H54 (cell line): ENCODE measurements around the gene RGS13.
A peak's percentile ranks its signal among the peaks of the same experiment; 100 is the strongest.

Experiments
- DNase-seq: peaks from one replicate; pipeline ENCODE4 v3.0.0; 2011; ENCODE audit warnings: low spot score, mixed read lengths; ENCODE audit not compliant: insufficient read length
- FAIRE-seq: peaks from 3 replicates; lab custom pipeline; 2011; peaks lifted over from hg19 to GRCh38; lab: Jason Lieb, UNC
- POLR2A ChIP-seq: IDR thresholded peaks from 2 replicates; pipeline ENCODE4 v1.6.1; 2011; ENCODE audit warnings: low read depth, mild to moderate bottlenecking, low read length

RGS13 gene, protein sequence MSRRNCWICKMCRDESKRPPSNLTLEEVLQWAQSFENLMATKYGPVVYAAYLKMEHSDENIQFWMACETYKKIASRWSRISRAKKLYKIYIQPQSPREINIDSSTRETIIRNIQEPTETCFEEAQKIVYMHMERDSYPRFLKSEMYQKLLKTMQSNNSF

DNA sequence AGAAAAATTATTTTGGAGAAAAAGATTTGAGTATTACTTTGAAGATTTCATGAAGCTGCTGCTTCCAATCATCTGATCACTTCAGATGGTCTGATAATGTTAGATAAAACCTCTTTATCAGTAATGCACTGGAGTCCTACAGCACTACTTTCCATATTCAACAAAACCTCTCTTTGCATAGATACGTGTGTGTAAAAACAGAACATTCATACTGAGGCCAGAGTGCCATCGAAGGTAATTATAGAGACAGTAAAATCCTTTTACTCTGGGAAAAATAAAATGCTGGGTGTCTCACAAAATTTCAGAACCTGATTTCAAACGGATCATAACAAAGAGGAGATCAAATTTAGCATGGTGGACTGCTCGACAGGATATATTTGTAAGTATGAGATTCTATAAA is at the start of gene RGS13:
RGS13 (plus strand) TSS at position 209 of the 400 bp plus-strand sequence. CDS start 8,188 bp downstream, outside the sequence.
- no peak for TF ChIP-seq POLR2A

DNA sequence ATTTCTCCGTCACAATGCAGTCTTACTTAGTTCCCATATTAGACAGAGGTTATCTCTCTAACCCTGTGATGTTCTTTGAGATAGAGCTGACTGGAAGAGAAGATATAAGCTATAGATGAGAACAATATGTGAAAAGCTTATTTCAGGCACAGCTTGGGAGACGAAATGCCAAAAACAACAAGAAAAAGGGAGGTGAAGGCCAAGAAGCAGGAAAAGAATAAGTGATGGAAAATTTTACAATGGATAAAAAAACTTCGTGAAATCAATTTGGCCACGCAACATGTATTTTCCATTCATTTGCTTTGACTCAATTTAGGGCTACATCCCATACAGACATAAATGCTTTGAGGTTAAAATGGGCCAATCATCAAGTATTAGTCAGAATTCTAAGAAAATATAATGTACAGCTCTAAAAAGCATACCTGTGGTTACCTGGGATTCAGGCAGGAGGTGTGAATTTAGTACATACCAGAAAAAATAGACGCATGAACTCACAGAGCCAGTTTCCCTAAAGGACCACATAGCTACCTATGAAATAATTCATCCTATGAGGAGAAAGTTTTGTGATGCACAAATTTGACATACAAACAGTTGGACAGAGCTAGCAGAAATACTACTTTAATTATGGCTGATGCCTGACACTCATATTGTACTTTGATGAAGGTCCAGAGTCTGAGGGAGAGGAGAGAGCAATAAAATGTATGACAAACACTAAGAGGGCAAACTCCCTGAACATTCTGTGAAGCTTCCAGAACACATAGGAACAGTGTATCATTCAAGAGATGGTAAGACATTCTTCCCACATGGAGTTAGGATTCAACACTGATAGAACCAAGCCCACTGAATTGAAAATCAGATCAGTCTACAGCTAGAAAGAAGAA is 48.3 kb upstream of the RGS13 start:
- no peak for TF ChIP-seq POLR2A
- no peak for DNase-seq
- peak; percentile 6 for FAIRE-seq

More for the DNA sequence above, at the start of gene RGS13:
- FAIRE-seq (no peak), DNase-seq (no peak)

DNA sequence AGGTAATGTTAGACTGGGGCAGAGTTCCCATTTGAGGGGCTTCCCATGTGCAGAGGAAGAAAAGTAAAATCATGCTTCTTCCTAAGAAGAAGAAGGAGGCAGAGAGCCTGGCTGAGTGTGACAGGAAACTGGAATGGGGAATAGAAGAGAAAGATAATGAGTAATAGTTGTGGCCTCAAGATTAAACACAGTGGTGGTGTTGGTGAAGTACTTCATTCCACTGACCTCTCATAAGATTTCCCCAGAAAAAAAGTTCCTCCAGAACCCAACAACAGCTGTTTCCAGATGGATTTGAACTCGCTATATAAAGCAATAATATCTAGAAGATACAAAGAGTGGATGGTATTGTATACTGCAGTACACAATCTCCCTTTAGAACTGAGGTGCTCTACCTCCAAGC is 47.4 kb upstream of the RGS13 start:
- DNase-seq (no peak), FAIRE-seq (no peak)
- no peak for TF ChIP-seq POLR2A

DNA sequence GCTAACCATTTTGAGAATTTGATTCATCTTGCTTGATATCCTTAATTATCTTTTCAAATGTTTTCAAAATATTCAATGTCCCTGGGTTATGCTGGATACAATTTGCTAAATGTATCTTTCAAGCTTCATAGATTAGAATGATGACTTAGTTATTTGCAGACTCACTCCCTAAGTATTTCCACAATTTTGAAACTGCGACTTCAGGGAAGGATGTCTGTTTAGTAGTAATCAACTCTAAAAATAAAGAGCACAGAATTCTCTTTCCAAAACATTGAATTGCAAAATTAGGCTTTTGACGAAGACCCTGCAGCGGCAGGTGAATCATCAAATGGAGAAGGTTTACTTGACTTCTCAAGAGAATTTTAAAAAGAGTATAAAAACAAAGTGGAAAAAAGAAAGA is 46.1 kb upstream of the RGS13 start:
- DNase-seq (no peak), FAIRE-seq (no peak)
- TF ChIP-seq POLR2A, result no peak

DNA sequence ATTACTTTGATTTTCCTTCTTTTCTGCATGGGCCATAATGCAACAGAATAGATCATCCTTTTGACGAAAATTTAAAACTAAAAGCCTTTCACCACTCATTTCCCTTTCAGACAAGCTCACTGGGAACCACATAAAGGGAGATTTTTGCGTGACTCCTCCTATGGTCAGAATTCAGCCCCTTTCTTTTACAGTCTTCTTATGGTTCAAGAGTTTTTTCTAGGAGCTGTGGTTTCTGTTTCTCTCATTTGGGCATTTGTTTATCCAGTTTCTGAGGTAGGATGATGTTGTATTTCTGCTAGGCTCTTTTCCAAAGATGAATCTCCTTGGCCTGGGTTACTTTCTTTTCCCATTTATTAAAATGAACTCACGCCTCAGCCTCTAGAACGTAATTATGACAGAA is 43.4 kb upstream of the RGS13 start:
- FAIRE-seq (no peak), DNase-seq (no peak)
- TF ChIP-seq POLR2A, result no peak

DNA sequence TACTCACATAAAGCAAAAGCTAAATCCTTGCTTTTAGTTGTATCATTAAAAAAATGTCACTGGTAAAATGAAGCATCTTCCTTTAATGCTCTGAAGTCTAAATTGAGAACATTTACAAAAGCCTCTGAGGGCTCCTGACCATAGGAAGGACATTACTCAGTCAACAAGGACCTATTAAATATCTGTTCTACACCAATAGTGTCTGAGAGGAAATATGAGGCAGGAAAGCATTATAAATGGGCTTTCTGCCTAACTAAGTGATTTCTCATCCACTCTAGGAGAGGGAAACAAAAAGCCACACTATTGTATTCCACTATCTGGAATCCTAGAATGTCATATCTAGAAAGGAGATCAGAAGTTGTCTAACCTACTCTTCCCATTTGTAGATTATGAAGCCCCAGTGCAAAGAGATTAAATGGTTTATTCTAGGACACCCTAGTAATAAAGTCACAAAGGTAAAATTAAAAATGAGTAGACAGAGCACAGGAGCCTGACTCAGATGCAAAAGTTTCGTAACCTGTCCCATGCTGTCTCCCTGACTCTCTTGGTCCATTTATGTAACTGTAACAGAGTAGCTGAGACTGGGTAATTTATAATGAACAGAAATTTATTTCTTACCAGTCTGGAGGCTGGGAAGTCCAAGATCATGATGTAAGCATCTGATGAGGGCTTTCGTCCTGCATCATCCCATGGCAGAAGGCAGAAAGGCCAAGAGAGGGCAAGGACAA is 42.8 kb upstream of the RGS13 start:
- no peak for TF ChIP-seq POLR2A
- DNase-seq (no peak), FAIRE-seq (peak; percentile 30)

DNA sequence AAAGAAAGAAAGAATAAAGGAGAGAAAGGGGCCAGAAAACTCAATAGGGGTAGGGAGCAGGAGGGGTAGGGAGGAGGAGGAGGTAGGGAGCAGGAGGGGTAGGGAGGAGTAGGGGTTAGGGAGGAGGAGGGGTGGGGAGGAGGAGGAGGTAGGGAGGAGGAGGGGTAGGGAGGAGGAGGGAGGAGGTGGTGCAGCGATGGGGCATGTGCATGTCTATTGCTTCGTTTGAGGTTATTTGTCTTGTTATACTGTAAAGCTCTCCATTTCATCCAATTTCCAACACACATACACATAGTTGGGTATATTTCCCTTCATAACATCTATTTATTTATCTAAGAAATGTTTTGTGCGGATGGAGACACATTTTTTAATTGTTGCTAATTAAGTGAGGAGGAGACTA is 40.6 kb upstream of the RGS13 start:
- no peak for FAIRE-seq
- DNase-seq, result no peak
- no peak for TF ChIP-seq POLR2A

DNA sequence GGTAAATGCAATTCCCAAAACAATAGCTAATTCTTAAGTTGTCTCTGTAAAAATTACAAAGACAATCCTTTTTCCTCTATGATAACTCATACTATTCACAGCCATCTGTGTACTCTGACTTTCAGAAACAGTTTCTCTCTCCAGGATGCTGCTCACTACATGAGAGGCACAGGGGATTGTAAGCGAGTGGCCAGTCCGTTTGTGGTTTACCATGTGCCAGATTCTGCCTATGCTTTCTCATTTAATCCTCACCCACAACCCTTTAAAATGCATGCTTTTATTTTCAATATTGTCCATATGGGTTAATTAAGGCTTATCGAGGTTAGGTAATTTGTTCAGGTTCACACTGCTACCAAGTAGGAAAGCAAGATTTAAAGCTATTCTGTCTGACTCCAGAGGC is 37.4 kb upstream of the RGS13 start:
- DNase-seq (no peak), FAIRE-seq (no peak)
- TF ChIP-seq POLR2A, result no peak

DNA sequence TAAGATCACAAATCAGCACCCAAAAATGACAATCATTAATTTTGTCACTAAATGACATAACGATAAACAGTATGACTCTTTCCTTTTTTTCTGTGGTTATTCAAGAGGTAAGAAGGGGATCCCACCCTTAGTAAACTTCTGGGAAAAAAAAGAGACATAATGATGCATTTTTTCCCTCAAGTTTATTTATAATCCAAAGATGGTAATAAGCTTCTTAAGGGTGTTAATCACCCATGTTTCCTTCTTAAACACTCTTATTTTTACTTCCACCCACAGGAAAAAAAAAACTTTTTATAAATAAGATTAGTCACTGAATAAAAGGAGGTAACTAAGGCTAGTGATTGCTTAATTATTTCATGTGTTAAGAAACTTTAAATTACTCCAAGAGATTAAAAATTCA is 35.7 kb upstream of the RGS13 start:
- no peak for TF ChIP-seq POLR2A
- FAIRE-seq (no peak), DNase-seq (no peak)

DNA sequence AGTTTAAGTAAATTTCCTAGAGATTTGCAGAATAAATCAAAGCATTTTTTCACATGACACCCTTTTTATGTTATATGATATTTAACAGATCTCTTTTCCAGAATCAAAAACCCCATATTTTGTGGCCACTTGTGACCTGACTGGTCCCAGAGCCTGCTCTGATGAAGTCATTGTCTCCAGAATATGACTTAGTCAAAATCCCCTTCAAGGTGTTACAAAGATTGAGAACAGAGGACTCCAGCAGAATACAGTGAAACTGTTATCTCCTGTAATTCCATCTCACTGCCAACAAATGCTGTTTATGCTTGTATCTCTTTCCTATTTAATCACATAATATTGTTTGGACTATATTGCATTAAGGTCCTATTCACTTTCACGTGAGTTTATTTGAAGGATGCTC is 34.8 kb upstream of the RGS13 start:
- DNase-seq (no peak), FAIRE-seq (no peak)
- no peak for TF ChIP-seq POLR2A

DNA sequence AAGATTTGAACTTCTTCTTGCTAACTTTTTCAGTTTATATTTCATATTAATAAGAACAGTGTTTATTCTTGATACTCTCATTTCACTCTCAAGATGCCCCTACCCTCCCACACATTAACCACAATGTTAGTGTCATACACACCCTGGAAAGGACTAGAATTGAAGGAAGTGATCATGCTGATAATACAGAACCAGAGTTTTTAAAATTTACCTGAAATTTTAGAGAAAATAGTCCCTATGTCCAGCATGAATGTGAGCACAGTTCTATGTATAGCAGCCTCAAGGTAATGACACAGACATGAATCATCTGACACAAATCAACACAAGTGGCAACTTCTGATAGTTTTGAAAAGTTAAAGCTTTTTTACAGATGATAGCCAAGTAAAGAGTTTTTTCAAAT is 34.4 kb upstream of the RGS13 start:
- FAIRE-seq, result peak; percentile 74

DNA sequence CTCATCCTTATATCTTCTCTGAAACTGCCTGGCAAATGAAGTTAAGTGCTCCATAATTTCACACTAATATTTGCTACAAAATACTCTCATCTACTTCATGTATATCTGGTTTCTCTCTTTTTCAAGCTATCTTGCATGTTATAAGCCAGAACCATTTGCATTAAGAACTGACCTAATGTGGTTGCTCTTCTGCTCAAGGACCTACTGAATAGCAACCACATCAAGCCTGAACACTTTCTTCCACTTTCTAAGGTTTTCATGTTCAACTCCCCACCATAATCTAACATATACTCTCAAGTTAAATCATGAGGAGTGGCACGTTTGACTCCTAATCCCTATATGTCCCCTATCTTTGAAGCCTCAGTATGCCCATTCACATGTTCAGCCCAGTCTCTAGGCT is 33.2 kb upstream of the RGS13 start:
- DNase-seq (no peak), FAIRE-seq (peak; percentile 62)

More for the DNA sequence above, 34.4 kb upstream of the RGS13 start:
- TF ChIP-seq POLR2A, result no peak
- DNase-seq, result peak; percentile 5

DNA sequence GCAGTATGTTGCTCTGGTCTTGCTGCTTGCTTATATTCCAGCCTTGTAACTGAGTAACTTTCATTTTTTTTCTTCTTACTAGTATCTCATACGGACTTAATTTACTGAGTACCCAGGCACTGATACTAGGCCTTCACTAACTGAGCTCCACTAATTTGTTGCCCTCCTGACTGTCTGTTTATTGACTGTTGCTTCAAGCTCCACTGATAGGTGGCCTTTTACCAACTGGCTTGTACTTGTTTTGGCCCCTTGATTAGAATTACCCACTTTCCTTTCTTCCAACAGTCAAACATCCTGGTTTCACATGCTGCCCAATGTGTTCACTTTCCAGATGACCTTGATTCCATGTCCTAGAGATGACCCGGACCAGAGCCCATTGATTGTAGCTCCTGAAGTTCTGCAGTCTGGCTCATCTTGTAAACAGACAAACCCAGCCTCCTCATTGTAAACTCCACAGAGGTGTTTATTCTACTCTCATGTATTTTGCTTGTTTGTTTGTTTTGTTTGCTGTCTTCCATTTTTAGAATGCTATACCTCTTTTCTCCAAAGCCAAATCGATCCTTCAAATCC is 32.6 kb upstream of the RGS13 start:
- TF ChIP-seq POLR2A, result no peak
- no peak for DNase-seq
- peak; percentile 45 for FAIRE-seq

More for the DNA sequence above, 33.2 kb upstream of the RGS13 start:
- no peak for TF ChIP-seq POLR2A
